T-helper 1 cell treated with Interleukin-12 subunit alpha and Interleukin-12 subunit beta and Interleukin-4 antibody, amounts not matched to agents 30 μg/mL and 1 μg/mL, for 36 hours (primary cell): ENCODE measurements around the gene ACOT9.
"Not testable (repeated sequence)": the region's sequence is repeated elsewhere in the genome, so short reads cannot be mapped to it uniquely, and the experiment has no call there.

Experiments used
- H3K27ac Mint-ChIP-seq: one replicate; pipeline ENCODE4 v1.8.0; 2021; ENCODE audit warnings: mild to moderate bottlenecking, mixed read lengths
- H3K27me3 Mint-ChIP-seq: one replicate; pipeline ENCODE4 v1.8.0; 2021; ENCODE audit warnings: low read depth, mixed read lengths
- H3K36me3 Mint-ChIP-seq: one replicate; pipeline ENCODE4 v1.8.0; 2021; ENCODE audit warnings: low read depth, mixed read lengths
- H3K4me1 Mint-ChIP-seq: one replicate; pipeline ENCODE4 v1.8.0; 2021; ENCODE audit warnings: low read depth, mixed read lengths
- H3K4me3 Mint-ChIP-seq: one replicate; pipeline ENCODE4 v1.8.0; 2021; ENCODE audit warnings: mild to moderate bottlenecking, moderate library complexity, mixed read lengths
- H3K9me3 Mint-ChIP-seq: one replicate; pipeline ENCODE4 v1.8.0; 2021; ENCODE audit warnings: mixed read lengths

Gene ACOT9

GRCh38 chrX:23749129-23749528 lies 6.1 kb upstream of the ACOT9 start:
- Mint-ChIP-seq H3K4me3 (no peak overlapping the region), H3K36me3 (no peaks in the 10 kb centered on the region), H3K9me3 (no peaks in the 10 kb centered on the region), H3K4me1 (peaks cover 11% of the 10 kb centered on the region), H3K27ac (no peak overlapping the region), H3K27me3 (no peaks in the 10 kb centered on the region)

GRCh38 chrX:23745786-23746185 lies 2.7 kb upstream of the ACOT9 start:
- Mint-ChIP-seq H3K9me3 (no peaks in the 10 kb centered on the region), H3K27ac (peak overlapping the region; percentile 80), H3K4me3 (no peak overlapping the region), H3K27me3 (no peaks in the 10 kb centered on the region), H3K4me1 (peaks cover 23% of the 10 kb centered on the region), H3K36me3 (no peaks in the 10 kb centered on the region)

GRCh38 chrX:23743623-23743971 lies 521 bp upstream of the ACOT9 start:
- H3K9me3 Mint-ChIP-seq, H3K36me3 Mint-ChIP-seq, H3K27me3 Mint-ChIP-seq: not testable (repeated sequence)
- peak overlapping the region; percentile 93 for H3K4me3 Mint-ChIP-seq
- peaks cover 29% of the 10 kb centered on the region for H3K4me1 Mint-ChIP-seq
- H3K27ac Mint-ChIP-seq = peak overlapping the region; percentile 82

GRCh38 chrX:23742174-23742696 lies 841 bp downstream of the ACOT9 start:
- Mint-ChIP-seq H3K9me3 (no peaks in the 10 kb centered on the region), H3K27me3 (no peaks in the 10 kb centered on the region), H3K27ac (peak overlapping the region; percentile 92), H3K36me3 (no peaks in the 10 kb centered on the region), H3K4me1 (peaks cover 29% of the 10 kb centered on the region), H3K4me3 (peak overlapping the region; percentile 93)

GRCh38 chrX:23737413-23737812 lies 5.7 kb downstream of the ACOT9 start:
- no peaks in the 10 kb centered on the region for H3K27me3 Mint-ChIP-seq
- no peak overlapping the region for H3K4me3 Mint-ChIP-seq
- H3K27ac Mint-ChIP-seq = no peak overlapping the region
- H3K9me3 Mint-ChIP-seq = no peaks in the 10 kb centered on the region
- H3K4me1 Mint-ChIP-seq = peaks cover 28% of the 10 kb centered on the region
- peaks cover 6% of the 10 kb centered on the region for H3K36me3 Mint-ChIP-seq

- Mint-ChIP-seq H3K4me3 (no peak overlapping the region), H3K4me1 (peaks cover 26% of the 10 kb centered on the region), H3K9me3 (no peaks in the 10 kb centered on the region), H3K36me3 (peaks cover 10% of the 10 kb centered on the region), H3K27me3 (no peaks in the 10 kb centered on the region), H3K27ac (peak overlapping the region; percentile 20)
Observed at GRCh38 chrX:23736030-23736429, 7.0 kb downstream of the ACOT9 start.

- H3K27me3 Mint-ChIP-seq = no peaks in the 10 kb centered on the region
- H3K4me1 Mint-ChIP-seq = peaks cover 19% of the 10 kb centered on the region
- H3K27ac Mint-ChIP-seq = peak overlapping the region; percentile 93
- H3K9me3 Mint-ChIP-seq = no peaks in the 10 kb centered on the region
- H3K36me3 Mint-ChIP-seq = peaks cover 13% of the 10 kb centered on the region
- H3K4me3 Mint-ChIP-seq = peak overlapping the region; percentile 20
Observed at GRCh38 chrX:23732704-23733103, 10.4 kb downstream of the ACOT9 start.

GRCh38 chrX:23731951-23732350 lies 11.1 kb downstream of the ACOT9 start:
- Mint-ChIP-seq H3K4me1 (peaks cover 19% of the 10 kb centered on the region), H3K27ac (peak overlapping the region; percentile 68), H3K9me3 (no peaks in the 10 kb centered on the region), H3K4me3 (peak overlapping the region; percentile 5), H3K36me3 (peaks cover 15% of the 10 kb centered on the region), H3K27me3 (no peaks in the 10 kb centered on the region)

GRCh38 chrX:23729214-23729613 lies 13.9 kb downstream of the ACOT9 start:
- peaks cover 17% of the 10 kb centered on the region for H3K36me3 Mint-ChIP-seq
- H3K4me1 Mint-ChIP-seq = peaks cover 17% of the 10 kb centered on the region
- no peak overlapping the region for H3K4me3 Mint-ChIP-seq
- H3K27me3 Mint-ChIP-seq = no peaks in the 10 kb centered on the region
- no peak overlapping the region for H3K27ac Mint-ChIP-seq
- H3K9me3 Mint-ChIP-seq = no peaks in the 10 kb centered on the region

- Mint-ChIP-seq H3K27ac (no peak overlapping the region), H3K36me3 (peaks cover 19% of the 10 kb centered on the region), H3K9me3 (no peaks in the 10 kb centered on the region), H3K27me3 (no peaks in the 10 kb centered on the region), H3K4me3 (no peak overlapping the region), H3K4me1 (peaks cover 9% of the 10 kb centered on the region)
Observed at GRCh38 chrX:23727206-23727605, 15.9 kb downstream of the ACOT9 start.

GRCh38 chrX:23726191-23726590 lies 16.9 kb downstream of the ACOT9 start:
- Mint-ChIP-seq H3K4me3 (no peak overlapping the region), H3K27me3 (no peaks in the 10 kb centered on the region), H3K4me1 (peaks cover 2% of the 10 kb centered on the region), H3K27ac (no peak overlapping the region), H3K36me3 (peaks cover 14% of the 10 kb centered on the region), H3K9me3 (no peaks in the 10 kb centered on the region)

- Mint-ChIP-seq H3K27me3 (no peaks in the 10 kb centered on the region), H3K36me3 (peaks cover 22% of the 10 kb centered on the region), H3K4me1 (no peaks in the 10 kb centered on the region), H3K9me3 (no peaks in the 10 kb centered on the region), H3K4me3 (no peak overlapping the region), H3K27ac (peak overlapping the region; percentile 19)
Observed at GRCh38 chrX:23720117-23720677, 22.9 kb downstream of the ACOT9 start.

GRCh38 chrX:23705235-23705634 lies 37.8 kb downstream of the ACOT9 start:
- Mint-ChIP-seq H3K4me3 (no peak overlapping the region), H3K36me3 (peaks cover 12% of the 10 kb centered on the region), H3K4me1 (no peaks in the 10 kb centered on the region), H3K27me3 (no peaks in the 10 kb centered on the region), H3K27ac (no peak overlapping the region), H3K9me3 (no peaks in the 10 kb centered on the region)

- Mint-ChIP-seq H3K4me3 (no peak overlapping the region), H3K36me3 (peaks cover 12% of the 10 kb centered on the region), H3K9me3 (no peaks in the 10 kb centered on the region), H3K27ac (no peak overlapping the region), H3K4me1 (no peaks in the 10 kb centered on the region), H3K27me3 (no peaks in the 10 kb centered on the region)
Observed at GRCh38 chrX:23704673-23705206, 38.3 kb downstream of the ACOT9 start.

- no peaks in the 10 kb centered on the region for H3K4me1 Mint-ChIP-seq
- peaks cover 7% of the 10 kb centered on the region for H3K36me3 Mint-ChIP-seq
- H3K4me3 Mint-ChIP-seq = no peak overlapping the region
- no peak overlapping the region for H3K27ac Mint-ChIP-seq
- H3K27me3 Mint-ChIP-seq = no peaks in the 10 kb centered on the region
- H3K9me3 Mint-ChIP-seq = no peaks in the 10 kb centered on the region
Observed at GRCh38 chrX:23699636-23700194, 43.4 kb downstream of the ACOT9 start.
